Fibroblast of pulmonary artery (primary cell): ENCODE measurements around the gene CPLX1.

Experiments
- DNase-seq: peaks from one replicate; pipeline ENCODE4 v3.0.0-alpha.2; 2010; ENCODE audit warnings: low read depth
- H3K4me3 ChIP-seq: replicated peaks from 2 replicates; pipeline ENCODE4 v1.5.1; 2011; ENCODE audit warnings: low read depth, mild to moderate bottlenecking, control low read depth, low read length, moderate library complexity
- CTCF ChIP-seq: IDR thresholded peaks from 2 replicates; pipeline ENCODE4 v1.5.1; 2011; ENCODE audit warnings: mild to moderate bottlenecking, control low read depth, low read length, inconsistent platforms; ENCODE audit errors: missing control alignments

The CPLX1 gene

GRCh38 chr4:864456-865120 is 38.7 kb upstream of the CPLX1 start:
- TF ChIP-seq CTCF: no peak
- H3K4me3 ChIP-seq: no peak overlapping the region
- no peak for DNase-seq

GRCh38 chr4:860561-860960 is 34.6 kb upstream of the CPLX1 start:
- no peak for DNase-seq
- no peak for TF ChIP-seq CTCF
- H3K4me3 ChIP-seq: no peak overlapping the region

GRCh38 chr4:859496-859895 is 33.6 kb upstream of the CPLX1 start:
- no peak for TF ChIP-seq CTCF
- no peak for DNase-seq
- no peak overlapping the region for H3K4me3 ChIP-seq

- no peak for DNase-seq
- no peak for TF ChIP-seq CTCF
- H3K4me3 ChIP-seq: no peak overlapping the region
These were observed 33.0 kb upstream of the CPLX1 start for GRCh38 chr4:858831-859451.

GRCh38 chr4:858041-858481 is 32.1 kb upstream of the CPLX1 start:
- TF ChIP-seq CTCF: no peak
- DNase-seq: no peak
- no peak overlapping the region for H3K4me3 ChIP-seq

GRCh38 chr4:857461-857860 is 31.5 kb upstream of the CPLX1 start:
- DNase-seq: no peak
- TF ChIP-seq CTCF: no peak

More at GRCh38 chr4:857461-857860, 31.5 kb upstream of the CPLX1 start:
- H3K4me3 ChIP-seq: no peak overlapping the region
